Measurements from ENCODE around the gene SPHK2.
A peak's percentile ranks its signal among the peaks of the same experiment; 100 is the strongest.

The SPHK2 gene

GRCh38 chr19:48606463-48607358 lies 12.6 kb upstream of the SPHK2 start, which contains the start of gene SPACA4:
Gene SPACA4 (plus strand): TSS chr19:48606742. CDS start chr19:48606979, 237 bp downstream.
- no peak for DNase-seq (ENCODE audit: low spot score)

- no peak for DNase-seq (ENCODE audit: low spot score)
These were observed 11.9 kb upstream of the SPHK2 start for GRCh38 chr19:48607359-48607755.

GRCh38 chr19:48608798-48609263 lies 10.5 kb upstream of the SPHK2 start:
- DNase-seq (ENCODE audit: low spot score) = peak; percentile 58

- no peak for DNase-seq (ENCODE audit: low spot score)
These were observed 9.7 kb upstream of the SPHK2 start for GRCh38 chr19:48609571-48610108.

GRCh38 chr19:48611872-48612271 lies 7.4 kb upstream of the SPHK2 start:
- DNase-seq (ENCODE audit: low spot score) = no peak

- DNase-seq (ENCODE audit: low spot score) = no peak
These were observed 6.1 kb upstream of the SPHK2 start for GRCh38 chr19:48613024-48613851.

GRCh38 chr19:48613852-48614435 lies 5.4 kb upstream of the SPHK2 start:
- no peak for DNase-seq (ENCODE audit: low spot score)

- DNase-seq (ENCODE audit: low spot score) = no peak
These were observed 4.7 kb upstream of the SPHK2 start, which contains the start of gene FAM83E for GRCh38 chr19:48614436-48615230. Gene FAM83E (minus strand): TSS chr19:48615076. CDS start chr19:48613372, 1,704 bp downstream.

GRCh38 chr19:48615231-48616040 lies 3.9 kb upstream of the SPHK2 start:
- no peak for DNase-seq (ENCODE audit: low spot score)

GRCh38 chr19:48616041-48616436 lies 3.3 kb upstream of the SPHK2 start:
- DNase-seq (ENCODE audit: low spot score) = no peak

- no peak for DNase-seq (ENCODE audit: low spot score)
These were observed 2.7 kb upstream of the SPHK2 start for GRCh38 chr19:48616491-48617056.

- peak; percentile 9 for DNase-seq (ENCODE audit: low spot score)
These were observed 2.0 kb upstream of the SPHK2 start for GRCh38 chr19:48617146-48617937.

GRCh38 chr19:48618278-48618915 lies 909 bp upstream of the SPHK2 start:
- DNase-seq (ENCODE audit: low spot score) = no peak

GRCh38 chr19:48619692-48620585 lies 633 bp downstream of the SPHK2 start:
- peak; percentile 11 for DNase-seq (ENCODE audit: low spot score)

GRCh38 chr19:48623556-48624066 lies 4.3 kb downstream of the SPHK2 start:
- DNase-seq (ENCODE audit: low spot score) = peak; percentile 84

GRCh38 chr19:48624067-48624594 lies 4.8 kb downstream of the SPHK2 start:
- DNase-seq (ENCODE audit: low spot score) = peak; percentile 96

All from pons (tissue), 1 donor.